Panc1 (cell line): ENCODE results near the gene ZBTB25. TPM values are rescaled to one million over a fixed set of nuclear protein-coding genes. Genes with fewer than 3 reads are reported as not detected.

Experiments
- ATAC-seq: fragments of 200-7000 bp; cut with Tn5 transposase; 2 replicates; pipeline ENCODE4 v1.9.1; 2020; ENCODE audit warnings: mild to moderate bottlenecking, moderate library complexity
- BruUV-seq: library from RNA; stranded (reverse); fragments of 400-500 nt; replicated peaks from 2 replicates; lab custom pipeline; 2021; lab: Mats Ljungman, UMichigan
- CTCF ChIA-PET: fragments of 300-600 bp; sonication (Branson Sonifier 250); formaldehyde crosslinking; loops from one replicate; lab custom pipeline; 2022; ENCODE audit warnings: antibody characterized with exemption; lab: Charles Lee
- POLR2A ChIA-PET: fragments of 300-600 bp; sonication (Branson Sonifier 250); formaldehyde crosslinking; loops from one replicate; lab custom pipeline; 2022; ENCODE audit warnings: antibody characterized with exemption; lab: Charles Lee
- DNase-seq: peaks from one replicate; pipeline ENCODE4 v3.0.0-alpha.2; 2010; ENCODE audit warnings: low read depth, low spot score
- H3K27ac ChIP-seq: 2 replicates; pipeline ENCODE4 v1.5.1; 2011; ENCODE audit warnings: mild to moderate bottlenecking, low read length, inconsistent platforms
- H3K27me3 ChIP-seq: fragments of 200-500 bp; sonication (Bioruptor generic); 2 replicates; pipeline ENCODE4 v1.6.0; 2014; ENCODE audit warnings: low read length, inconsistent platforms; ENCODE audit not compliant: control insufficient read depth, insufficient read depth
- H3K36me3 ChIP-seq: fragments of 200-500 bp; sonication (Bioruptor generic); 2 replicates; pipeline ENCODE4 v1.5.1; 2014; ENCODE audit warnings: inconsistent platforms, mild to moderate bottlenecking, low read length, moderate library complexity; ENCODE audit not compliant: control insufficient read depth, insufficient read depth
- H3K4me1 ChIP-seq: 2 replicates; pipeline ENCODE4 v1.5.1; 2011; ENCODE audit warnings: inconsistent platforms, mild to moderate bottlenecking, low read length, moderate library complexity; ENCODE audit not compliant: control insufficient read depth, insufficient read depth
- H3K4me3 ChIP-seq, 2 experiments: 2 replicates each; pipeline ENCODE4 v1.5.1; 2011 to 2012; ENCODE audit warnings: low read depth in 2 of 2, low read length in 2 of 2, mild to moderate bottlenecking in 2 of 2, inconsistent platforms in 1 of 2, moderate library complexity in 1 of 2
- H3K9me3 ChIP-seq: fragments of 200-500 bp; sonication (Bioruptor generic); 2 replicates; pipeline ENCODE4 v1.5.1; 2014; ENCODE audit warnings: low read depth, mild to moderate bottlenecking, inconsistent platforms, low read length, moderate library complexity; ENCODE audit not compliant: control insufficient read depth, insufficient read depth
- POLR2AphosphoS5 ChIP-seq: IDR thresholded peaks from 2 replicates; pipeline ENCODE4 v1.6.1; 2012; ENCODE audit warnings: mild to moderate bottlenecking, low read depth, low read length, moderate library complexity
- SIN3A ChIP-seq: IDR thresholded peaks from 2 replicates; pipeline ENCODE4 v1.6.1; 2012; ENCODE audit warnings: low read depth, mild to moderate bottlenecking, low read length, moderate library complexity, borderline replicate concordance; ENCODE audit not compliant: insufficient read depth
- TCF7L2 ChIP-seq: IDR thresholded peaks from 2 replicates; pipeline ENCODE4 v1.6.1; 2011; ENCODE audit warnings: mild to moderate bottlenecking, low read depth, low read length, inconsistent platforms
- in situ Hi-C: cut with HindIII; loops from 2 replicates; pipeline ENCODE4 v1.10.0; 2016; ENCODE audit warnings: low sequenced_read_pairs, low pct_unique_long_range_greater_than_20kb
- intact Hi-C: fragments of 100-400 bp; cut with micrococcal nuclease; formaldehyde crosslinking; loops from one replicate; pipeline ENCODE4 v1.10.0; 2022; ENCODE audit not compliant: unreplicated experiment
- total RNA-seq: library from RNA; stranded (reverse); gene quantifications from one replicate; pipeline ENCODE4 v1.2.1, GENCODE V29; 2021; ENCODE audit not compliant: unreplicated experiment
- TF ChIP-seq, protein P1 (sequence below), 2 experiments: IDR thresholded peaks; 2 replicates each; pipeline ENCODE4 v1.6.1; 2011 to 2012; ENCODE audit warnings: low read depth in 2 of 2, control low read depth in 1 of 2, low read length in 1 of 2, mild to moderate bottlenecking in 1 of 2, moderate library complexity in 1 of 2; ENCODE audit not compliant: insufficient read depth in 1 of 2
- TF ChIP-seq, protein P2 (sequence below): fragments of 450-650 bp; IDR thresholded peaks from 2 replicates; pipeline ENCODE4 v1.5.1; 2017; ENCODE audit warnings: mild to moderate bottlenecking

The ZBTB25 gene
- total RNA-seq, 1 experiment from 2014 or later, result 9.0 TPM

DNA sequence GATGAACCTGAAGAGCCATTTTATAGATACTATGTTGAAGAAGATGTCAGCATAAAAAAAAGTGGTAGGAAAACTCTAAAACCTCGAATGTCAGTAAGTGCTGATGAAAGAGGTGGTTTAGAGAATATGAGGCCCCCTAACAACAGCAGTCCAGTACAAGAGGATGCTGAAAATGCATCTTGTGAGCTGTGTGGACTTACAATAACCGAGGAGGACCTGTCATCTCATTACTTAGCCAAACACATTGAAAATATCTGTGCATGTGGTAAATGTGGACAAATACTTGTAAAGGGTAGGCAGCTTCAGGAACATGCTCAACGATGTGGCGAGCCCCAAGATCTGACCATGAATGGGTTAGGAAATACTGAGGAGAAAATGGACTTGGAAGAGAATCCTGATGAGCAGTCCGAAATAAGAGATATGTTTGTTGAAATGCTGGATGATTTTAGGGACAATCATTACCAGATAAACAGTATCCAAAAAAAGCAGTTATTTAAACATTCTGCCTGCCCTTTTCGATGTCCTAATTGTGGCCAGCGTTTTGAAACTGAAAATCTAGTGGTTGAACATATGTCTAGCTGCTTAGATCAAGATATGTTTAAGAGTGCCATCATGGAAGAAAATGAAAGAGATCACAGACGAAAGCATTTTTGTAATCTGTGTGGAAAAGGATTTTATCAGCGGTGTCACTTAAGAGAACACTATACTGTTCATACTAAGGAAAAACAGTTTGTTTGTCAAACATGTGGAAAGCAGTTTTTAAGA, 19.1 kb upstream of the ZBTB25 start:
- Histone ChIP-seq H3K27me3 (no peaks in the 10 kb centered on the region), H3K4me1 (no peaks in the 10 kb centered on the region), H3K9me3 (no peaks in the 10 kb centered on the region), H3K27ac (no peak overlapping the region), H3K4me3 (no peak overlapping the region), H3K36me3 (peaks cover 10% of the 10 kb centered on the region; the same call in 1 of the 2 replicates)
- DNase-seq (no peak), ATAC-seq (no peak)
- ChIA-PET CTCF (no interaction called here), POLR2A (no interaction called here)
- TSS peak; percentile 39 for BruUV-seq
- intact Hi-C loops, result no loop called here
- TF ChIP-seq, protein P1, sequence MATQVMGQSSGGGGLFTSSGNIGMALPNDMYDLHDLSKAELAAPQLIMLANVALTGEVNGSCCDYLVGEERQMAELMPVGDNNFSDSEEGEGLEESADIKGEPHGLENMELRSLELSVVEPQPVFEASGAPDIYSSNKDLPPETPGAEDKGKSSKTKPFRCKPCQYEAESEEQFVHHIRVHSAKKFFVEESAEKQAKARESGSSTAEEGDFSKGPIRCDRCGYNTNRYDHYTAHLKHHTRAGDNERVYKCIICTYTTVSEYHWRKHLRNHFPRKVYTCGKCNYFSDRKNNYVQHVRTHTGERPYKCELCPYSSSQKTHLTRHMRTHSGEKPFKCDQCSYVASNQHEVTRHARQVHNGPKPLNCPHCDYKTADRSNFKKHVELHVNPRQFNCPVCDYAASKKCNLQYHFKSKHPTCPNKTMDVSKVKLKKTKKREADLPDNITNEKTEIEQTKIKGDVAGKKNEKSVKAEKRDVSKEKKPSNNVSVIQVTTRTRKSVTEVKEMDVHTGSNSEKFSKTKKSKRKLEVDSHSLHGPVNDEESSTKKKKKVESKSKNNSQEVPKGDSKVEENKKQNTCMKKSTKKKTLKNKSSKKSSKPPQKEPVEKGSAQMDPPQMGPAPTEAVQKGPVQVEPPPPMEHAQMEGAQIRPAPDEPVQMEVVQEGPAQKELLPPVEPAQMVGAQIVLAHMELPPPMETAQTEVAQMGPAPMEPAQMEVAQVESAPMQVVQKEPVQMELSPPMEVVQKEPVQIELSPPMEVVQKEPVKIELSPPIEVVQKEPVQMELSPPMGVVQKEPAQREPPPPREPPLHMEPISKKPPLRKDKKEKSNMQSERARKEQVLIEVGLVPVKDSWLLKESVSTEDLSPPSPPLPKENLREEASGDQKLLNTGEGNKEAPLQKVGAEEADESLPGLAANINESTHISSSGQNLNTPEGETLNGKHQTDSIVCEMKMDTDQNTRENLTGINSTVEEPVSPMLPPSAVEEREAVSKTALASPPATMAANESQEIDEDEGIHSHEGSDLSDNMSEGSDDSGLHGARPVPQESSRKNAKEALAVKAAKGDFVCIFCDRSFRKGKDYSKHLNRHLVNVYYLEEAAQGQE (IDR thresholded peaks at IDR 0.05; ENCODE audit: insufficient read depth in 1 of 2, low read depth in 2 of 2, low read length in 1 of 2), result no peak
- TF ChIP-seq POLR2AphosphoS5 (no peak), TCF7L2 (no peak), SIN3A (no peak)
- TF ChIP-seq, protein P2, sequence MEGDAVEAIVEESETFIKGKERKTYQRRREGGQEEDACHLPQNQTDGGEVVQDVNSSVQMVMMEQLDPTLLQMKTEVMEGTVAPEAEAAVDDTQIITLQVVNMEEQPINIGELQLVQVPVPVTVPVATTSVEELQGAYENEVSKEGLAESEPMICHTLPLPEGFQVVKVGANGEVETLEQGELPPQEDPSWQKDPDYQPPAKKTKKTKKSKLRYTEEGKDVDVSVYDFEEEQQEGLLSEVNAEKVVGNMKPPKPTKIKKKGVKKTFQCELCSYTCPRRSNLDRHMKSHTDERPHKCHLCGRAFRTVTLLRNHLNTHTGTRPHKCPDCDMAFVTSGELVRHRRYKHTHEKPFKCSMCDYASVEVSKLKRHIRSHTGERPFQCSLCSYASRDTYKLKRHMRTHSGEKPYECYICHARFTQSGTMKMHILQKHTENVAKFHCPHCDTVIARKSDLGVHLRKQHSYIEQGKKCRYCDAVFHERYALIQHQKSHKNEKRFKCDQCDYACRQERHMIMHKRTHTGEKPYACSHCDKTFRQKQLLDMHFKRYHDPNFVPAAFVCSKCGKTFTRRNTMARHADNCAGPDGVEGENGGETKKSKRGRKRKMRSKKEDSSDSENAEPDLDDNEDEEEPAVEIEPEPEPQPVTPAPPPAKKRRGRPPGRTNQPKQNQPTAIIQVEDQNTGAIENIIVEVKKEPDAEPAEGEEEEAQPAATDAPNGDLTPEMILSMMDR, result no peak
- in situ Hi-C loops, result no loop called here

DNA sequence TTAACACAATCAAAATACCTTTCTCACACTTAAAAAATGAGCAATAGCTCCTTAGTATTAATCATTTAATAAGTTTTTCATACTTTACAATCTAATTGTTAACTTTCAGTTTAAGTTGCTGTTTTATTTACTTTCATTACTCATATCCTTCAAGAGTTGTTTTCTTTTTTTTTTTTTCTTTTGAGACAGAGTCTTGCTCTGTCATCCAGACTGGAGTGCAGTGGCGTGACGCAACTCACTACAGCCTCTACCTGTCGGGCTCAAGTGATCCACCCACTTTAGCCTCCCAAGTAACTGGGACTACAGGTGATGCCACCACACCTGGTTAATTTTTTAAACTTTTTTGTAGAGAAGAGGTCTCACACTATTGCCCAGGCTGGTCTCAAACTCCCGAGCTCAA, 17.1 kb upstream of the ZBTB25 start:
- in situ Hi-C loops (no loop called here), intact Hi-C loops (no loop called here)
- no peaks in the 10 kb centered on the region for H3K9me3 ChIP-seq
- H3K27ac ChIP-seq, result no peak overlapping the region
- H3K4me3 ChIP-seq, result no peak overlapping the region
- no peaks in the 10 kb centered on the region for H3K27me3 ChIP-seq
- TF ChIP-seq POLR2AphosphoS5, result no peak
- TF ChIP-seq, protein P1 (IDR thresholded peaks at IDR 0.05; ENCODE audit: insufficient read depth in 1 of 2, low read depth in 2 of 2, low read length in 1 of 2), result no peak
- no peak for ATAC-seq
- no peaks in the 10 kb centered on the region for H3K4me1 ChIP-seq
- DNase-seq, result no peak
- ChIA-PET CTCF (interaction anchor here (0.6 kb wide), 1 partner anchor 36 kb away, joined by 9 read pairs; no protein-coding TSS in a partner anchor), POLR2A (interaction anchor here (0.7 kb wide), 1 partner anchor 90 kb away, joined by 5 read pairs; no protein-coding TSS in a partner anchor)
- BruUV-seq, result no TSS peak
- H3K36me3 ChIP-seq, result peaks cover 10% of the 10 kb centered on the region; the same call in 1 of the 2 replicates
